IMR-90 (cell line): ENCODE measurements around the gene GNB4. TPM values are rescaled to one million over a fixed set of nuclear protein-coding genes. Genes with fewer than 3 reads are reported as not detected.

ENCODE experiments used
- ATAC-seq: fragments of 200-7000 bp; cut with Tn5 transposase; 2 replicates; pipeline ENCODE4 v1.9.1; 2020; ENCODE audit warnings: low read depth, mild to moderate bottlenecking, moderate library complexity
- BruUV-seq: library from RNA; stranded (reverse); fragments of 400-500 nt; replicated peaks from 2 replicates; lab custom pipeline; 2021; lab: Mats Ljungman, UMichigan
- CTCF ChIA-PET: fragments of 300-600 bp; formaldehyde crosslinking; extraction: SDS; loops from one replicate; lab custom pipeline; 2021; ENCODE audit warnings: antibody characterized with exemption; lab: Yijun Ruan, JAX
- POLR2A ChIA-PET: fragments of 300-600 bp; sonication (Branson Sonifier 250); formaldehyde crosslinking; loops from one replicate; lab custom pipeline; 2022; ENCODE audit warnings: antibody characterized with exemption; ENCODE audit not compliant: unreplicated experiment; lab: Charles Lee
- DNase-seq: peaks from one replicate; pipeline ENCODE4 v3.0.0; 2013
- H2AFZ ChIP-seq: replicated peaks from 2 replicates; pipeline ENCODE3; 2013; ENCODE audit warnings: low read length, mild to moderate bottlenecking; ENCODE audit not compliant: poor library complexity
- H2AK5ac ChIP-seq: 2 replicates; pipeline ENCODE4 v1.6.1; 2013; ENCODE audit warnings: low read depth, low read length, inconsistent platforms
- H2AK9ac ChIP-seq: replicated peaks from 2 replicates; pipeline ENCODE3; 2013; ENCODE audit warnings: mild to moderate bottlenecking, low read depth, low read length, moderate library complexity; ENCODE audit not compliant: poor library complexity
- H2BK120ac ChIP-seq: 2 replicates; pipeline ENCODE4 v1.6.1; 2013; ENCODE audit warnings: low read depth, low read length, inconsistent platforms
- H2BK15ac ChIP-seq: 3 replicates; pipeline ENCODE4 v1.6.1; 2013; ENCODE audit warnings: low read depth, low read length, inconsistent platforms
- H2BK20ac ChIP-seq: 2 replicates; pipeline ENCODE4 v1.6.1; 2013; ENCODE audit warnings: low read depth, mild to moderate bottlenecking, inconsistent platforms, low read length, moderate library complexity
- H2BK5ac ChIP-seq: 2 replicates; pipeline ENCODE4 v1.6.1; 2013; ENCODE audit warnings: mild to moderate bottlenecking, low read depth, low read length, inconsistent platforms; ENCODE audit not compliant: poor library complexity, severe bottlenecking
- H3K14ac ChIP-seq: replicated peaks from 2 replicates; pipeline ENCODE4 v1.6.1; 2013; ENCODE audit warnings: low read depth, low read length, inconsistent platforms
- H3K18ac ChIP-seq: 2 replicates; pipeline ENCODE4 v1.6.1; 2013; ENCODE audit warnings: low read depth, low read length, control low read depth
- H3K23ac ChIP-seq: 2 replicates; pipeline ENCODE4 v1.6.1; 2013; ENCODE audit warnings: low read depth, low read length, inconsistent platforms
- H3K27ac ChIP-seq: 2 replicates; pipeline ENCODE4 v1.5.1; 2013; ENCODE audit warnings: mild to moderate bottlenecking, control low read depth, low read length; ENCODE audit not compliant: insufficient read depth
- H3K27me3 ChIP-seq: 2 replicates; pipeline ENCODE4 v1.6.1; 2013; ENCODE audit warnings: low read length; ENCODE audit not compliant: control insufficient read depth, insufficient read depth
- H3K36me3 ChIP-seq: 2 replicates; pipeline ENCODE4 v1.6.1; 2013; ENCODE audit warnings: low read length, mixed read lengths; ENCODE audit not compliant: control insufficient read depth, insufficient read depth
- H3K4ac ChIP-seq: 2 replicates; pipeline ENCODE4 v1.6.1; 2013; ENCODE audit warnings: low read depth, low read length, inconsistent platforms
- H3K4me1 ChIP-seq: 2 replicates; pipeline ENCODE4 v1.6.1; 2013; ENCODE audit warnings: low read length, mixed read lengths; ENCODE audit not compliant: control insufficient read depth, insufficient read depth
- H3K4me2 ChIP-seq: 2 replicates; pipeline ENCODE4 v1.6.1; 2013; ENCODE audit warnings: low read depth, mild to moderate bottlenecking, control low read depth, low read length, moderate library complexity
- H3K4me3 ChIP-seq: 2 replicates; pipeline ENCODE4 v1.5.1; 2013; ENCODE audit warnings: low read depth, mild to moderate bottlenecking, control low read depth, low read length, moderate library complexity; ENCODE audit not compliant: insufficient read depth
- H3K56ac ChIP-seq: 2 replicates; pipeline ENCODE4 v1.6.1; 2013; ENCODE audit warnings: low read length, inconsistent platforms; ENCODE audit not compliant: insufficient read depth; ENCODE audit errors: extremely low read depth
- H3K79me1 ChIP-seq, 2 experiments: 2 replicates each; pipeline ENCODE4 v1.6.1; 2013; ENCODE audit warnings: low read length in 2 of 2, inconsistent platforms in 1 of 2, low read depth in 1 of 2
- H3K9ac ChIP-seq: 2 replicates; pipeline ENCODE4 v1.6.1; 2013; ENCODE audit warnings: low read depth, low read length, control low read depth
- H3K9me1 ChIP-seq: 2 replicates; pipeline ENCODE4 v1.6.1; 2013; ENCODE audit warnings: low read length, inconsistent platforms; ENCODE audit not compliant: insufficient read depth
- H3K9me3 ChIP-seq: 2 replicates; pipeline ENCODE4 v1.6.1; 2013; ENCODE audit warnings: low read length; ENCODE audit not compliant: control insufficient read depth, insufficient read depth
- H4K20me1 ChIP-seq: 2 replicates; pipeline ENCODE4 v1.6.1; 2013; ENCODE audit warnings: low read length, inconsistent platforms; ENCODE audit not compliant: insufficient read depth
- H4K5ac ChIP-seq: 2 replicates; pipeline ENCODE4 v1.6.1; 2013; ENCODE audit warnings: mild to moderate bottlenecking, low read depth, low read length, control low read depth
- H4K8ac ChIP-seq, 2 experiments: 2 replicates each; pipeline ENCODE4 v1.6.1; 2013; ENCODE audit warnings: low read depth in 2 of 2, low read length in 2 of 2, control low read depth in 1 of 2, inconsistent platforms in 1 of 2
- H4K91ac ChIP-seq: 2 replicates; pipeline ENCODE4 v1.6.1; 2013; ENCODE audit warnings: low read depth, low read length, inconsistent platforms; ENCODE audit not compliant: insufficient read depth
- BHLHE40 ChIP-seq: fragments of 150-350 bp; IDR thresholded peaks from 2 replicates; pipeline ENCODE4 v1.6.1; 2016; ENCODE audit warnings: mild to moderate bottlenecking, low read depth, low read length
- CEBPB ChIP-seq: IDR thresholded peaks from 2 replicates; pipeline ENCODE4 v1.6.1; 2012; ENCODE audit warnings: low read depth, low read length, improper control_type of control experiment
- CHD1 ChIP-seq: IDR thresholded peaks from 2 replicates; pipeline ENCODE4 v1.6.1; 2012; ENCODE audit warnings: low read depth, low read length, improper control_type of control experiment
- ELK1 ChIP-seq: fragments of 150-350 bp; IDR thresholded peaks from 2 replicates; pipeline ENCODE4 v1.6.1; 2016; ENCODE audit warnings: low read depth, mild to moderate bottlenecking, low read length, moderate library complexity, borderline replicate concordance
- FOS ChIP-seq: fragments of 150-350 bp; IDR thresholded peaks from 2 replicates; pipeline ENCODE4 v1.6.1; 2016; ENCODE audit warnings: low read depth, low read length
- MAFK ChIP-seq: IDR thresholded peaks from 2 replicates; pipeline ENCODE4 v1.6.1; 2012; ENCODE audit warnings: low read depth, low read length, improper control_type of control experiment
- MAZ ChIP-seq: IDR thresholded peaks from 2 replicates; pipeline ENCODE4 v1.6.1; 2012; ENCODE audit warnings: low read depth, mild to moderate bottlenecking, low read length, improper control_type of control experiment, moderate library complexity, borderline replicate concordance
- MXI1 ChIP-seq: IDR thresholded peaks from 2 replicates; pipeline ENCODE4 v1.6.1; 2012; ENCODE audit warnings: low read depth, mild to moderate bottlenecking, low read length, moderate library complexity, borderline replicate concordance
- NFE2L2 ChIP-seq: fragments of 150-350 bp; IDR thresholded peaks from 2 replicates; pipeline ENCODE4 v1.6.1; 2016; ENCODE audit warnings: low read depth, mild to moderate bottlenecking, low read length
- POLR2A ChIP-seq: IDR thresholded peaks from 2 replicates; pipeline ENCODE4 v1.6.1; 2012; ENCODE audit warnings: mild to moderate bottlenecking, low read depth, low read length
- RAD21 ChIP-seq: IDR thresholded peaks from 2 replicates; pipeline ENCODE4 v1.6.1; 2012; ENCODE audit warnings: low read length, improper control_type of control experiment
- RCOR1 ChIP-seq: IDR thresholded peaks from 2 replicates; pipeline ENCODE4 v1.6.1; 2012; ENCODE audit warnings: mild to moderate bottlenecking, low read length, improper control_type of control experiment; ENCODE audit not compliant: insufficient replicate concordance
- RFX5 ChIP-seq: IDR thresholded peaks from 2 replicates; pipeline ENCODE4 v1.8.0; 2012; ENCODE audit warnings: low read depth, mild to moderate bottlenecking, low read length, moderate library complexity
- SMC3 ChIP-seq: fragments of 150-350 bp; IDR thresholded peaks from 2 replicates; pipeline ENCODE4 v1.6.1; 2016; ENCODE audit warnings: low read depth, mild to moderate bottlenecking, antibody characterized with exemption, low read length, moderate library complexity
- USF2 ChIP-seq: fragments of 150-350 bp; IDR thresholded peaks from 2 replicates; pipeline ENCODE4 v1.6.1; 2017; ENCODE audit warnings: mild to moderate bottlenecking, antibody characterized with exemption, low read length, low read depth
- WGBS, 2 experiments: methylation state at CpG; one replicate each; pipeline versions ENCODE4 v1.1.5 to v1.1.7; 2013; ENCODE audit warnings: missing lambda C conversion rate in 2 of 2; ENCODE audit not compliant: insufficient read length in 1 of 2; ENCODE audit errors: extremely low coverage in 2 of 2; 5-methylcytosine and 5-hydroxymethylcytosine counted together
- dilution Hi-C: fragments of 300-500 bp; cut with HindIII; formaldehyde crosslinking; loops from one replicate; pipeline ENCODE4 v1.14.3; 2018; ENCODE audit warnings: low sequenced_read_pairs; ENCODE audit not compliant: unreplicated experiment
- in situ Hi-C: fragments of 300-500 bp; cut with MboI; formaldehyde crosslinking; loops from 3 replicates; pipeline ENCODE4 v1.14.3; 2019; ENCODE audit warnings: low sequenced_read_pairs, inconsistent platforms, mixed read lengths
- intact Hi-C: fragments of 100-400 bp; cut with micrococcal nuclease; formaldehyde crosslinking; loops from 2 replicates; pipeline ENCODE4 v1.10.0; 2022
- polyA plus RNA-seq, 3 experiments: library from polyadenylated mRNA; depleted of rRNA; stranded (reverse); fragments of >200 nt; gene quantifications; 2 replicates each; pipeline ENCODE4 v1.2.3, GENCODE V29; 2012; ENCODE audit warnings: low replicate concordance in 1 of 3
- total RNA-seq: library from RNA; depleted of rRNA; stranded (reverse); fragments of >200 nt; gene quantifications from 2 replicates; pipeline ENCODE4 v1.2.3, GENCODE V29; 2012
- TF ChIP-seq, protein P1 (sequence below): conservative IDR thresholded peaks from 2 replicates; pipeline ENCODE4 v1.5.1; 2012; ENCODE audit warnings: mild to moderate bottlenecking, low read depth, low read length, improper control_type of control experiment

Gene GNB4
- total and polyA plus RNA-seq, 2 of the 4 experiments (the other 2 are of a cell fraction) = 22.1 to 112 TPM

- dilution Hi-C loops = no loop called here
- H4K8ac ChIP-seq = no peak overlapping the region
These were observed 31.6 kb upstream of the GNB4 start for GRCh38 chr3:179482857-179483256.

More at GRCh38 chr3:179482857-179483256, 31.6 kb upstream of the GNB4 start:
- H3K14ac ChIP-seq = no peak overlapping the region
- no peak overlapping the region for H3K4me2 ChIP-seq
- no peak overlapping the region for H3K27ac ChIP-seq
- no peak overlapping the region for H2AK9ac ChIP-seq
- intact Hi-C loops = no loop called here
- H3K23ac ChIP-seq = no peak overlapping the region
- no peak overlapping the region for H4K5ac ChIP-seq
- no peak overlapping the region for H2BK120ac ChIP-seq
- in situ Hi-C loops = no loop called here
- H3K4me1 ChIP-seq = no peaks in the 10 kb centered on the region
- H2BK5ac ChIP-seq = no peak overlapping the region
- H3K27me3 ChIP-seq = no peaks in the 10 kb centered on the region
- ATAC-seq (no peak), DNase-seq (no peak)
- H3K79me1 ChIP-seq = no peaks in the 10 kb centered on the region
- no peak overlapping the region for H3K18ac ChIP-seq
- POLR2A ChIA-PET = no interaction called here
- H3K4me3 ChIP-seq = no peak overlapping the region
- H2AFZ ChIP-seq = no peak overlapping the region
- H3K36me3 ChIP-seq = no peaks in the 10 kb centered on the region
- WGBS, 2 experiments = no CpG with 5 or more reads among the region's 3 CpGs
- H2BK20ac ChIP-seq = no peak overlapping the region
- no peak overlapping the region for H3K9ac ChIP-seq
- no peak overlapping the region for H3K4ac ChIP-seq
- CTCF ChIA-PET = no interaction called here
- TF ChIP-seq MAFK = no peak
- TF ChIP-seq FOS = no peak
- no peak for TF ChIP-seq MAZ
- no peak for TF ChIP-seq RFX5
- no peak for TF ChIP-seq MXI1
- TF ChIP-seq ELK1 = no peak
- TF ChIP-seq SMC3 = no peak
- TF ChIP-seq BHLHE40 = no peak
- no peak for TF ChIP-seq RCOR1
- TF ChIP-seq POLR2A = no peak
- no peak for TF ChIP-seq CHD1
- TF ChIP-seq, protein P1, sequence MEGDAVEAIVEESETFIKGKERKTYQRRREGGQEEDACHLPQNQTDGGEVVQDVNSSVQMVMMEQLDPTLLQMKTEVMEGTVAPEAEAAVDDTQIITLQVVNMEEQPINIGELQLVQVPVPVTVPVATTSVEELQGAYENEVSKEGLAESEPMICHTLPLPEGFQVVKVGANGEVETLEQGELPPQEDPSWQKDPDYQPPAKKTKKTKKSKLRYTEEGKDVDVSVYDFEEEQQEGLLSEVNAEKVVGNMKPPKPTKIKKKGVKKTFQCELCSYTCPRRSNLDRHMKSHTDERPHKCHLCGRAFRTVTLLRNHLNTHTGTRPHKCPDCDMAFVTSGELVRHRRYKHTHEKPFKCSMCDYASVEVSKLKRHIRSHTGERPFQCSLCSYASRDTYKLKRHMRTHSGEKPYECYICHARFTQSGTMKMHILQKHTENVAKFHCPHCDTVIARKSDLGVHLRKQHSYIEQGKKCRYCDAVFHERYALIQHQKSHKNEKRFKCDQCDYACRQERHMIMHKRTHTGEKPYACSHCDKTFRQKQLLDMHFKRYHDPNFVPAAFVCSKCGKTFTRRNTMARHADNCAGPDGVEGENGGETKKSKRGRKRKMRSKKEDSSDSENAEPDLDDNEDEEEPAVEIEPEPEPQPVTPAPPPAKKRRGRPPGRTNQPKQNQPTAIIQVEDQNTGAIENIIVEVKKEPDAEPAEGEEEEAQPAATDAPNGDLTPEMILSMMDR = no peak
- no peak for TF ChIP-seq NFE2L2
- no peak for TF ChIP-seq RAD21
- no peak for TF ChIP-seq CEBPB
- TF ChIP-seq USF2 = no peak
- H4K91ac ChIP-seq = no peak overlapping the region
- no peak overlapping the region for H2BK15ac ChIP-seq
- no TSS peak for BruUV-seq
- no peaks in the 10 kb centered on the region for H3K9me3 ChIP-seq
- H2AK5ac ChIP-seq = no peak overlapping the region
- no peak overlapping the region for H3K56ac ChIP-seq
- no peaks in the 10 kb centered on the region for H3K9me1 ChIP-seq
- no peaks in the 10 kb centered on the region for H4K20me1 ChIP-seq
